HG03378 (cell line): Measurements from ENCODE around the gene PLXNA4.

ENCODE experiments used
- ATAC-seq: cut with Tn5 transposase; IDR thresholded peaks from one replicate; pipeline ENCODE4 v1.9.1; 2021; ENCODE audit warnings: mild to moderate bottlenecking, moderate library complexity; ENCODE audit not compliant: unreplicated experiment

The PLXNA4 gene

GRCh38 chr7:132105096-132105495 is 471.2 kb downstream of the PLXNA4 start:
- no peak for ATAC-seq

DNA sequence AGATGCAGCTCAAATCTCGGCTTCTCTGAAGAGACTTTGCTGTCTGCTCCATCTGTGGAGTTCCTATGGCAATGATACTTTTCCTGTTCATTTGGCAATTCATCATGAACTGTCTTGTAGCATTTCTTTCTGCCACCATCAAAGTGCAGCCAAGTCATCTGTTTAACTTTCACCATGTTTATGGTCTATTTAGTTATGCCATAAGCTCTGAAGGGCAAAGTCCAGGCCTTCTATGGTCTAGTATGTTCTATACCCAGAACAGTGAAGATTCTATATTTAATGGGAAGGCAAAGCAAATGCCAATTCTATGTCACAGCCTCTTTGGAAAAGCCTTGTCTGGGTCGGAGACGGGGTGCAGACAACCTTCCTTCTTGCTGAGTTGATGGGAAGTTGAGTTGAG is 472.6 kb downstream of the PLXNA4 start:
- ATAC-seq: no peak

GRCh38 chr7:132102942-132103341 is 473.3 kb downstream of the PLXNA4 start:
- ATAC-seq: no peak

DNA sequence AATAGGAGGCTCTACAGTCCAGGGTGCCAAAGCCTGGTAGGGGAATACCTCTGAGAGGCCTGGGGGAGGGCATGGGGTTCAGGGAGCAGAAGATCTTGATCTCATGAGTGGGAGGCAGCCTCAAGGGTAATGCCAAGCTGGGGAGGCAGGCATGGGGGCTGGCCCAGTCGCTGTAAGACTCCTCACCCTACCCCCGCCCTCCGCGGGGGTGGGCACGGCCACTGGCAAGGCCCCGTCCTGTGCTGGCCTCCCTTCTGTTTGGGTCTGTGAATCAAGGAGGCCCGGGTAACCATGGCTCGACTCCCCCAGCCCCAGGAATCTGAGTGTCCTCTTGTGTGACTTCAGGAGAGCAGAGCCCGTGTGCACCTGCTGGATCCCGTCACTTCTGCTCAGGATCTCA is 473.9 kb downstream of the PLXNA4 start:
- no peak for ATAC-seq

DNA sequence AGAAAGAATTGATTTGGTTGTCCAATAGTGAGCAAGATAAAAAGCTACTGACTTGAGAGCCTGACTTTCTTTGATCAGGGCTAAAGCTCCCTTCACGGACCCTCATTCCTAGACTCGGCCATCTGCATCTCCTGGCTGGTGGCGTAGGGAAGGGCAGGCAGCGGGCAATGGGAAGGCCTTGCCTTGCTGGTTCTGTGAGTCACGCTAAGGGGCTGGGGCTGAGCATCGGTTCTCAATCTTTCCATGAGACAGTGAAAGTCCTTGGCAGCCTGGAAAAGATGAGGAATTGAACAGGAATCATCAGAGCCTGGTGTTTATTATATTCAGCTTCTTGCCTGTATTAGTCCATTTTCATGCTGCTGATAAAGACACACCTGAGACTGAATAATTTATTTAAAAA is 475.3 kb downstream of the PLXNA4 start:
- ATAC-seq: no peak

GRCh38 chr7:132100483-132100882 is 475.8 kb downstream of the PLXNA4 start:
- no peak for ATAC-seq

DNA sequence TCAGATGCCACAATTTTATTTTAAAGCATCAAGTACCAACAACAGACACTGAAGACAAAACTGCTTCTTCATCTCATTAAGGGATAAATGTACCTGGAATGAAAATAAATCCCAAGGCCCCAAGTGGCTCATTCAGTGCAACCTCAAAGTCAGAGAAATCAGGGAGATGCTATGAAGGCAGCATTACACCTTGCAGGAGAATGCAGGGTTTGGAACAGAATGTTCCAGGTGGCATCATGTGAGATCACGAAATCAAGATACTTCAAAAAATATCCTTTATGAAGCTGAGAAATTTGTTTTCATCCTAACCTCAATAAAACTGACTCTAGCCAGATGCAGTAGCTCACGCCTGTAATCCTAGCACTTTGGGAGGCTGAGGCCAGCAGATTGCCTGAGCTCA is 477.1 kb downstream of the PLXNA4 start:
- no peak for ATAC-seq

DNA sequence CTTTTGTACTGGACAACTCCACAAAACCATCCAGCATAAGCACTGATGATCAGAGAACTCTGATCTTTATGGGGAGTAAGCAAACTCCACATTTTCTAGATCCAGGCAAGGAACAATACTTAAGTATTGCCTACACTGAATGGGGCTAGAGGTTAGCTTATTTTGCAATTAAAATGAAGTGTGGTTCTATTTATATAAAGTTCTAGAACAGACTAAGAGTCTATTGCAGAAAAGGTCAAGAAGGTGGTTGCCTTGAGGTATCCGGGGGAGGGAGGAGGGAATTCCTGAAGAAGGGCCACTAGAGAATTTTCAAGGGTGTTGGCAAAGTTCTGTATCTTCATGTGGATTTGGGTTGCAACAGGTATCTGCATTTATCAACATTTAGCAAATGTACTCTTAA is 477.9 kb downstream of the PLXNA4 start:
- ATAC-seq: no peak

DNA sequence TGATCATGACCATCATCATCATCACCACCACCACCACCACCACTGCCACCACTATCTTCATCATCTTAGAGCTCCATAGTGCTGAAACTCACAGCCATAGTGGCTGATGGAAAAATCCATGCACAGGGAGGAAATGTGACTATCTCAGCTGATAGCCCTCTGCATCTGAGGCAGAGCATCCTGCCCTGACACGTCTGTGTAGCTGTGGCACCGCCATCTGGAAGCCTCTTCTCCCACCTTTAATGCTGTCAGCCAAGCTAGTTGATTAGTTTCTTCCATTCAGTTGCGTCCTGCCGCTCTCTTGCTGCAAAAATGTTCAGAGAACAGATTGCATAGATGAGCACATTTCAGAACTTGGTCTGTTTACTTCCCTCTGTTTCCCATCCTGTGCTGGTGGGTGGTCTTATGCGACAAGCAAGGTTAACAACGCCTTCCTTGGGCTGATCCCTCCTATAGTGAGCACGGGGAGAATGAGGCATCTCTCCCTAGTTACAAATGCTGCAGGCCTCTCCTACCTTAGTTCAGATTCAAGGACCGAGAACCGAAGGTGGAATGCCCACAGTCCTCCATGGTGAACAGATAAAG is 478.6 kb downstream of the PLXNA4 start:
- ATAC-seq: no peak

DNA sequence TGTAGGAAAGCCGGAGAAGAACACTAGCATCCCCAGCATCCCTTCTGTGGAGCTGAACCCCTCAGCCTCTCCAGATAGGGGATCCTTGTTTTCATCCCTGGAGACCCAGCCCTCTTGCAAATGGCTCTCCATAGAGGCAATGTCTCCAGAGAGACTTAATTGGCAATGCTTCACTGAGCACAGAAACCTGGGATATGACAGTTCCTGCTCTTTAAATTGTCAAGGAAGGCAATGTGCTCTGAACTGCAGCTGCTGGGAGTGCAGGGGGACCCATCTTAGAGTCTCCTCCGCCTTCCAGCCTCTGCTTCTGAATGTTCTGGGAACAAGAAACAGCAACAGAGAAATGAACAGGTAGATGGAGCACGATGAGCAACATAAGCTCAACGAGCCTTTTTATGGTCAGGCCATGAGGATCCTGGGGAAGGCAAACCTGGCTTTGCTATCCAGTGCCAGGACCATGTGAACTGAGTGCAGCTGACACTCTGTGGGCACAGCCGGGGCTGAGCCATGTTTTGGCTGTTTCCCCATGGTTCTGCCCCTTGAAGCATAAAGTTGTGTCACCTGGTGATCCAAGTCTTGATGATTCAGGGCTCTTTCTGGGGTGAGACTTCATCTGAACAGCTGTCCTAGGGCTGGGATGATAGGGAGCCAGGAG is 481.0 kb downstream of the PLXNA4 start:
- ATAC-seq: no peak

- no peak for ATAC-seq
These were observed 484.2 kb downstream of the PLXNA4 start for GRCh38 chr7:132092106-132092505.

- no peak for ATAC-seq
These were observed 484.6 kb downstream of the PLXNA4 start for GRCh38 chr7:132091706-132092105.

GRCh38 chr7:132090444-132090843 is 485.8 kb downstream of the PLXNA4 start:
- ATAC-seq: no peak

- ATAC-seq: no peak
These were observed 486.9 kb downstream of the PLXNA4 start for GRCh38 chr7:132089356-132089755.

DNA sequence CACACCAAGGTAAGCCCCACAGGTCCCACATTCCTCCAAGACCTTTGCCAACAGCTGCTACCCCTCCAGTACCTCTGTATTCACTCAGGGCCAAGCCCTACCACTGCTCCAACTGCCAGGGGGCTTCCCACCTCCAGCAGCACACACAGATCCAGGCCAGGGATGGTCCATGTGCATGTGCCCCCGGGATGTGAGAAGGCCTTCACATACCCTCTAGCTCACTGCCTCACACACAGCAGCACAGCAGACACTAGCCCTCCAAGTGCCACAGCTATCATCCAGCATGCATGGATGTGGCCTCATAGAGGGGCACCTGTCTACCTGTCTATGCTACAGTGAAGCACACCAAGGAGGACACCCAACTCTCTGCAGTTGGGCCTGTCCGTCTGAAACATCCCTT is 488.8 kb downstream of the PLXNA4 start:
- ATAC-seq: no peak

DNA sequence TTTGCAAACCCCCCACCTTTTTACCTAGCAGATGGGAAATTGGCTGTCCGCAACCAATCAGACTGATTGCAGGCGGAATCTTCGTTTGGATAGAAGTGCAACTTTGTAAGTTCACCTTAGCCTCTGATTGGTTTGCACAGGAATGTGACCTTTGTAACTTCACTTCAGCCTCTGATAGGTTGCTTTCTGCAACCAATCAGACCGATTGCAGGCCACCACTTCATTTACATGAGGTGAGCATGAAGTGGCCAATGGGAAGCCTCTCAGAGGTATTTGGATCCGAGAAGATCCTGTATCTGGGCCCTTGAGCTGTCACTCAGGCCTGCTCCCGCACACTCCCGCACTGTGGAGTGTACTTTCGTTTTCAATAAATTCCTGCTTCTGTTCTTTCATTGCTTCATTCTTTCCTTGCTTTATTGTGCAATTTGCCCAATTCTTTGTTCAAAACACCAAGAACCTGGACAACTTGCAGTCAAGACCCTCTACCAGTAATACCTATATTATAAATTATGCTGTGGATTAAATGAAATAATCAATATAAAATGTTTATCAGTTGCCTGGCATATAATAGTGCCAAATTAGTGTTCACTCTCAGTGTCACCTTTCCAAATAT is 491.4 kb downstream of the PLXNA4 start:
- ATAC-seq: no peak

DNA sequence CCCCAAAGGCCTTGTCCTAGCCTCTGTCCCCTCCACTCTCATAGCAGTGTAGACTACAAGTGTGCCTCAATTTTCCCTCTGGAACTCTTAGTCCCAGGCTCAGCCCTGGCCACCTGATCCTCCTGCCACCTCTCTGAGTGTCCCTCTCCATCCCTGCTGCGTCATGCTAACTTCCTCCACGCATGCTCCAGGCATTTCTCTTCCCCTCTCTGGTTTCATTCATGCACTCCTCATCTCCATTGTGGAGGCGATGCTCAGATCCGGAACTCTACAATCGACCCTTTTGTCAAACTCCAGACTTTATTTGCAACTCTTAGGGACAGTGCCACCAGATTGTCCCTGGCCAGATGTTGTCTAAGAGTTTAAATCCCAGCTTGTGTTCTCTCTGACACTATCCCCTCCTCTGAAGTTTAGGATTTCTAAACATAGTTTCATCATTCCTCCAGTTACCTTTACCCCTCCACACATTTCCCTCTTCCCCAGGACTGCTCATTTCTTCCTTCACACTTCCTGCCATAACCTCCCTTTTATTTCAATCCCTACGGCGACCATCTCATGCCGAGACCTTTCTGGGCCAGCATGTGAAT is 492.6 kb downstream of the PLXNA4 start:
- no peak for ATAC-seq

DNA sequence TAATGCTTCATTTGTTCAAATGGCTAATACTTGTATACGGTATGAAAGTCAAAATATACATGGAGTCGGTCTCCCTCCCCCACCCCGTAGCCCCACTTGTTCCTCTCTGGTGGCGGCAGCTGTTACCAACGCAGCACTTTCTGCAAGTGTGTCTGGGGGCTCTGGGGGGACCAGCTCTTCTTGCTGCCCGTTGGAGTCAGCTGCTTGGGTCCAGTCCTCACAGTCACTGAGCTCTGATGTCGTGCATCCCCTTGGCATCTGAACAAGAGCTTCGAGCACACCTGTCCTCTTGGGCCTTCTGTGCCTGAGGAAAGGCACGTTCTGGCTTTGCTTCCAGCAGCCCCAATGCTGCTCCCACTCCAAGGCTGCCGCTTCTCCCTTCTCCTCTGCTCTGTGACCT is 493.1 kb downstream of the PLXNA4 start:
- ATAC-seq: no peak

- no peak for ATAC-seq
These were observed 493.9 kb downstream of the PLXNA4 start for GRCh38 chr7:132082394-132082793.

DNA sequence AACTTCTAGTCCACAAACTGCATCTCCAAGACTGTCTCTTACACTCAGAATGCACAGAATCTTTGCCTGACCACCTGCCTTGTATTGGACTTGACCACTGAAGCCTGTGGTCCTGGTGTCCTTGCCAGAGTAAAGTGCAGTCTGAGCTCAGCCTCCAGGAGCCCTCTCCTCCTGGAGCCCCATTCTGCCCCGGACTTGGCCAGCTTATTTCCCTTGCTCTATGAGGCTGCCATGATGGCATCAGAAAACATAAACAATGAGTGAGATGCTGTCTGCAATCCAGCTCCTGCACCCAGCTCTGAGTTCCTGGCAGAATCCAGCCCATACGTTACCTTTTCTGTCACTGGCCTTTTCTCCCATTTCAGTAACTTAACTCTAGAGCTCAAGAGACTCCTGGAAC is 494.6 kb downstream of the PLXNA4 start:
- no peak for ATAC-seq

DNA sequence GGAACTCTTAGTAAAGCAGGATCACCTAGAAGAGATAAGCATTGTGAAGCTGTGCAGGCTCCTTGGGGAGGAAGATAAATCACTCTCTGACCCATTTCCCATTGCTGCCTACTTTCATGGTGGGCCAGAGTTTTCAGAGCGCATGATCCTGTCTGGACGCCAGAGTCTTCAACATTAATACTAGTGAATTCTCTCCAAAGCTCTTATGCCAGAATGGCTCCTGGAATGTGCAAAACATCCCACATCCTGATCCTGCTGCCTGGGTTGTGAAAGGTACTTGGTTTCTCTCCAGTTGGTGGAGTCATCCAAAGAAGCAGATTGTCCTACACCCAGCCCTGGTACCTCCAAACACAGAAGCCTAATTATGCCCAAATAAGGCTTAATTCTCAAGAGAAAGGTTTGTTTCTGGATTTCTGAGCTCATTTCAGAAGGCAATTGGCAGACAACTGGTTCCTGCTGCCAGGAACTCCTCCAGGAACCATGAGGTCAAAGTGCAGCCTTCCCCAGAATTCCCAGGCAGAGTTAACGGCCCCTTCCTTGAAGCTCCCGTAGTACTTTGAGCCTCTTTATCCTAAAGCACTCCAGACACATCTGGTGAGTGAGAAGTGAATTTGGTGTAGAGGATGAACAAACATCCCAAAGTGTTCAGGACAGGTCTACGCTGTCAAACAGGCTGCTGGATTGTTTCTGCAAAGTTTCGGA is 495.2 kb downstream of the PLXNA4 start:
- no peak for ATAC-seq

GRCh38 chr7:132080467-132080866 is 495.8 kb downstream of the PLXNA4 start:
- no peak for ATAC-seq
